ENCODE data around the gene SETDB2. TPM values are rescaled to one million over a fixed set of nuclear protein-coding genes. Genes with fewer than 3 reads are reported as not detected.

The SETDB2 gene
- total RNA-seq, 1 donor from 2014 or later: 18.1 TPM

DNA sequence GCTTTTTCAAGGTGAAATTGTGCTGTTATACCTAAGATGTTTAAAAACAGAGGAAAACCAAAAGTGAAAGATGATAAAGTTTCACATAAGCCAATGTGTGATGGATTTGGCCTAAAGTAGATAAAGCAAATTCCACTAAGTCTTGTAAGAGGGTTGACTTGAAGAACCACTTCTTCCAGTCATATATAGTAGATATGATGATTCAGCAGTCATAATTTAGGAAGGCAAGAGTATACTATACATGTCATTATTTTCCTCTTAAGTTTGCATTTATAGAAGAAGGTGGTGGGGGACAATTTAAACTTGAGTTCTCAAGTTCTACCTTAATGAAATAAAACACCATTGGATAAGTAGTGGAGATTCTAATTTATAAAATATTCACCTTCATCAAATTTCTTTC, 88.9 kb downstream of the SETDB2 start:
- ATAC-seq: no peak
- no peaks in the 10 kb centered on the region for H3K4me1 ChIP-seq
- no peak overlapping the region for H3K4me3 ChIP-seq
- DNase-seq: no peak
- H3K27ac ChIP-seq: no peak overlapping the region
- TF ChIP-seq, protein P1, sequence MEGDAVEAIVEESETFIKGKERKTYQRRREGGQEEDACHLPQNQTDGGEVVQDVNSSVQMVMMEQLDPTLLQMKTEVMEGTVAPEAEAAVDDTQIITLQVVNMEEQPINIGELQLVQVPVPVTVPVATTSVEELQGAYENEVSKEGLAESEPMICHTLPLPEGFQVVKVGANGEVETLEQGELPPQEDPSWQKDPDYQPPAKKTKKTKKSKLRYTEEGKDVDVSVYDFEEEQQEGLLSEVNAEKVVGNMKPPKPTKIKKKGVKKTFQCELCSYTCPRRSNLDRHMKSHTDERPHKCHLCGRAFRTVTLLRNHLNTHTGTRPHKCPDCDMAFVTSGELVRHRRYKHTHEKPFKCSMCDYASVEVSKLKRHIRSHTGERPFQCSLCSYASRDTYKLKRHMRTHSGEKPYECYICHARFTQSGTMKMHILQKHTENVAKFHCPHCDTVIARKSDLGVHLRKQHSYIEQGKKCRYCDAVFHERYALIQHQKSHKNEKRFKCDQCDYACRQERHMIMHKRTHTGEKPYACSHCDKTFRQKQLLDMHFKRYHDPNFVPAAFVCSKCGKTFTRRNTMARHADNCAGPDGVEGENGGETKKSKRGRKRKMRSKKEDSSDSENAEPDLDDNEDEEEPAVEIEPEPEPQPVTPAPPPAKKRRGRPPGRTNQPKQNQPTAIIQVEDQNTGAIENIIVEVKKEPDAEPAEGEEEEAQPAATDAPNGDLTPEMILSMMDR (IDR thresholded peaks at IDR 0.05): no peak
- H3K9me3 ChIP-seq: no peaks in the 10 kb centered on the region
- H3K36me3 ChIP-seq: peaks cover 7% of the 10 kb centered on the region
- H3K27me3 ChIP-seq: no peaks in the 10 kb centered on the region
- intact Hi-C loops (cut with DNase I): no loop called here

DNA sequence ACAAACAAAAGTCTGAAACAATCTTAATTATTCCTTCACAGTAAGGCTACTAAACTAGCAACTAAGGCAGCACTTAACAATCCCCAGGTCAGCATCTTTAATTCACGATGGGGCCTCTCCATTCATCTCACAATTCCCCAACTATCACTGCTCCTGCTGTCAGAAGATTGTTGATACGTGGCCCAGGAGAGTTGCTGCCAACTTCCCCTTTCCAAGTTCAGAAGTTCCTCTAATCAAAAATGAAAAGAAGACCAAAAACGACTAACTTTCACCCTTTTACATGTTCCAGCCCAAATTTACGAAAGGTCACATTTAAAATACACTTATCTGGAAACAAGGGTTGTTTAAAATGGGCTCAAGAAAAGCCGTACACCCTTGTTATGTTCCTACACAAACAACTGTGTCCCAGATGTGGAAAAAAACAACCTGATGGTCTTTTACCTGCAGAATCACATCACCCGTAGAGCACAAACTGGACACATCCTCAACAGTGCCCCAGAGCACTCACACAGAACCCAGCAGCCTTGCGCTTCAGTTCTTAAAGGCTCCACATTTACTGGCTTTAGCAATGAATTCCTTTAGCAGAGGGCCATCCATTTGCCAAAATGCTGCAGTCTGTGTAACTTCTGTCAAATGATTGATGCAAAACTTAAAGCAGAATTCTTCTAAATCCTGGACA, 89.7 kb downstream of the SETDB2 start:
- TF ChIP-seq, protein P1 (IDR thresholded peaks at IDR 0.05): no peak
- Histone ChIP-seq H3K36me3 (peaks cover 6% of the 10 kb centered on the region), H3K4me1 (no peaks in the 10 kb centered on the region), H3K27me3 (no peaks in the 10 kb centered on the region), H3K9me3 (no peaks in the 10 kb centered on the region), H3K27ac (no peak overlapping the region), H3K4me3 (no peak overlapping the region)
- DNase-seq (no peak), ATAC-seq (peak; percentile 27)
- intact Hi-C loops (cut with DNase I): no loop called here

DNA sequence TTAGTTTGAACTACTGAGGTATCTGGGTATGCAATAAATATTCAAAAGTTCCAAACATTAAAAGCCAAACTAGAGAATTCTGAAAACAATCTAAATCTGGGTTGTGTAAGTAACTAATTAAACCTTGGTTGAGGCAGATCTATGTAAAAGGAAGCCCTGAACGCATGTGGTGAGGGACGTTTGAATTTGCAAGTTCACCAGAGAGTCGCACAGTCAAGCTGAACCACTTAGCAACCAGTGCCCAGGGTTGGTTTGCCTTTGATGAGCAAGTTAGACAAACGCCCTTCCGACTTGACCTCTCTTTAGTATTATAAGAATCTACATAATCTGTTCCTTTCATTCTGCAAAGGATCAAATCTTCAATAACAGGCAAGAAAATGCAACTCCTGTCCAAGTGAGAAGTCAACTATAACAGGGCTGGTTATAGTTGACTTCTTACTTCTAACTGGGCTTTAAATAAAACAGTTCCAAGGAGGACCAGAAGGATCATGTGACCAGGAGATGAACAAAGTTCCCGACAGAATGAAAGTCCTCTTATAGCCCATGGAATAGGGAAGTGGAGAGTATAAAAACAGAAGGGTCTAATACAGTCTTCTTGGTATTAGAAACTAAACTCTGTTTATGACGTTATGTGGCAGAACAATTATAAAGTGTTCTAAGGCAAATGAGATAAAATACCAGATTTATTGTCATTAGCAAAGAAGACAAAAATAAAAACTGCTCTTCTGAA, 92.2 kb downstream of the SETDB2 start:
- Histone ChIP-seq H3K4me3 (no peak overlapping the region), H3K9me3 (no peaks in the 10 kb centered on the region), H3K36me3 (peaks cover 26% of the 10 kb centered on the region), H3K27ac (no peak overlapping the region), H3K4me1 (no peaks in the 10 kb centered on the region), H3K27me3 (no peaks in the 10 kb centered on the region)
- ATAC-seq (peak; percentile 49), DNase-seq (no peak)
- intact Hi-C loops (cut with DNase I): no loop called here
- TF ChIP-seq, protein P1 (IDR thresholded peaks at IDR 0.05): no peak

DNA sequence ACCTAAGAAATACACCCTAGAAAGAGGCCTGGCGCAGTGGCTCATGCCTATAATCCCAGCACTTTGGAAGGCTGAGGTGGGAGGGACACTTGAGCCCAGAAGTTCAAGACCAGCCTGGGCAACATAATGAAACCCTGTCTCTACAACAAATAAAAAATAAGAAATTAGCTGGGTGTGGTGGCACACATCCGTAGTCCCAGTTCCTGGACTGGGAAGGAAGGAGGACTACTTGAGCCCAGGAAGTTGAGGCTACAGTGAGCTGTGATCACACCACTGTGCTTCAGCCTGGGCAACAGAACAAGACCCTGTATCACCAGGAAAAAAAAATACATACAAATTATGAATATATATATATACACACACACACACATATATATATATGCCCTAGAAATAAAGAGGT, 94.3 kb downstream of the SETDB2 start:
- Histone ChIP-seq H3K27me3 (no peaks in the 10 kb centered on the region), H3K36me3 (peaks cover 34% of the 10 kb centered on the region), H3K9me3 (no peaks in the 10 kb centered on the region), H3K4me1 (no peaks in the 10 kb centered on the region), H3K4me3 (no peak overlapping the region), H3K27ac (no peak overlapping the region)
- ATAC-seq (no peak), DNase-seq (no peak)
- intact Hi-C loops (cut with DNase I): no loop called here
- TF ChIP-seq, protein P1 (IDR thresholded peaks at IDR 0.05): no peak

DNA sequence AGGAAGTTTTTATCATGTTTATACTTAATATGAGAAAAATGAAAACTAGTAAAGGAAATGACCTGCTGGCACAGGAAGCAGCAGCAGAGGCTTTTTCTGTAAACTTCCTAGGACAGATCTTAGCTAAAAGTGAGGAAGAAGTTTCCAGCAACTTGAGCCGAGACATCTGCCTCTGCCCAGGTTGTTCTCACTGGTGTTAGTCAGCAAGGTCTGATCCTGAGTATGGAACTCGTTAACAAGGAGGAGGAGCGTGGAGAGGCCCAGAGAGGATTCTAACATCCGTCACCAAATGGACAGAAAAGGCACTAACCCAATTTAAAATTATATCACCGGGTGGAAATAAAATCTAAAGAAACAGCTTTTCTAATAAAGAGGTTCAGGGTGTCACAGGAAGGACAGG, 95.2 kb downstream of the SETDB2 start:
- no peaks in the 10 kb centered on the region for H3K9me3 ChIP-seq
- no peaks in the 10 kb centered on the region for H3K27me3 ChIP-seq
- intact Hi-C loops (cut with DNase I): no loop called here
- no peak overlapping the region for H3K27ac ChIP-seq
- DNase-seq (no peak), ATAC-seq (no peak)
- H3K36me3 ChIP-seq: peaks cover 44% of the 10 kb centered on the region
- TF ChIP-seq, protein P1 (IDR thresholded peaks at IDR 0.05): no peak
- H3K4me1 ChIP-seq: no peaks in the 10 kb centered on the region
- no peak overlapping the region for H3K4me3 ChIP-seq
